ENCODE data around the gene CADM4.
A peak's percentile ranks its signal among the peaks of the same experiment; 100 is the strongest.

Gene CADM4

DNA sequence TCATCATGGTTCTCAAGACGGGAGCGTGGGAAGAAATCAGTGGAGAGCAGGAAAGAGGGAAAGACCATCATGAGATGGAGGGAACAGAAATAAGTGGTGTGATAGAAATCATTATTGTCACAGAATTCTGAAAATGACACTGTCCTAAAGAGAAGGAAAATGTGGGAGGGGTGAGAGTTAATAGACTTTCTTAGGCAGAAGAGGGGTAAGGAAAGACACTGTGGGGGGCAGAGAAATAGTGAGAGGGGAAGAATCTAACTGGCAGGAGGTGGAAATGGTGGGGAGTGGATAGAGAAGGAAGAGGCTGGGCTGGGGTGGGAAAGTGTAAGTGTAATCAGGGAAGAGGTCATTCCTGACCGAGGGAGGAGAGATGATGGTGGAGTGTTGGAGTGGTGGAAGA lies 60.9 kb downstream of the CADM4 start:
- DNase-seq, result no peak

DNA sequence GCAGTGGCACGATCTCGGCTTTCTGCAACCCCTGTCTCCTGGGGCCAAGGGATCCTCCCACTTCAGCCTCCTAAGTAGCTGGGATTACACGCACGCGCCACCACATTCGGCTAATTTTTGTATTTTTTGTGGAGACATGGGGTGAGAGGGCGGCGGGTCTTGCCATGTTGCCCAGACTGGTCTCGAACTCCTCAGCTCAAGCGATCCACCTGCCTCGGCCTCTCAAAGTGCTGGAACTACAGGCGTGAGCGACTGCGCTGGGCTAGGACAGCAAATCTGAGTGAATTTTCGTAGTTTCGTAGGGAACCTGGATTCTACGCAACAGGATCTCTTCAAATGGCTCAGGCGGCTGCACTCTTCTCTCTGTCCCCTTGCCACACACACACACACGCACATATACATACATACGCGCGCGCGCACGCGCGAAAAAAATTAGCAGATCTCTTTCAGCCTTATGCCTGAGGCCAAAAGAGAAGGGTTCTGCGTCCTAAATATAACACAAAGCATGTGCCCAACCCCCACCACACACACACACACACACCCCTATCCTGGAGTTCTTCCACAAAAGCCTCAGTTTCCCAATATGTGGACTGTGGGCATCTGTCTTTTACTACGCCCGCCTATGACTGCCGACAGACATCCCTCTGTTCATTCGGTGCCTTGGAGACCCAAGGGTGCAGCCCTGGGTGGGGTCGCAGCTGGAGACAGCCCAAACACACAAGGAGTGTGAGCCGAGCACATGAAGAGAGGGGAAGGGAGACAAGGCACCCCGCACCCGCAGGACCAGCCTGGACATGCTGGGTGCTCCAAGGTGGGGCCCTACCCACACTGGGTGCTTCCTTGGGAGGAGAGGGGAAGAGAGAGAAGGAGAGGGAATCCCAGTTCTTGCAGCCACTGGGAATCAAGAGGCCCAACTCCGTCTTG lies 63.4 kb downstream of the CADM4 start:
- no peak for DNase-seq

DNA sequence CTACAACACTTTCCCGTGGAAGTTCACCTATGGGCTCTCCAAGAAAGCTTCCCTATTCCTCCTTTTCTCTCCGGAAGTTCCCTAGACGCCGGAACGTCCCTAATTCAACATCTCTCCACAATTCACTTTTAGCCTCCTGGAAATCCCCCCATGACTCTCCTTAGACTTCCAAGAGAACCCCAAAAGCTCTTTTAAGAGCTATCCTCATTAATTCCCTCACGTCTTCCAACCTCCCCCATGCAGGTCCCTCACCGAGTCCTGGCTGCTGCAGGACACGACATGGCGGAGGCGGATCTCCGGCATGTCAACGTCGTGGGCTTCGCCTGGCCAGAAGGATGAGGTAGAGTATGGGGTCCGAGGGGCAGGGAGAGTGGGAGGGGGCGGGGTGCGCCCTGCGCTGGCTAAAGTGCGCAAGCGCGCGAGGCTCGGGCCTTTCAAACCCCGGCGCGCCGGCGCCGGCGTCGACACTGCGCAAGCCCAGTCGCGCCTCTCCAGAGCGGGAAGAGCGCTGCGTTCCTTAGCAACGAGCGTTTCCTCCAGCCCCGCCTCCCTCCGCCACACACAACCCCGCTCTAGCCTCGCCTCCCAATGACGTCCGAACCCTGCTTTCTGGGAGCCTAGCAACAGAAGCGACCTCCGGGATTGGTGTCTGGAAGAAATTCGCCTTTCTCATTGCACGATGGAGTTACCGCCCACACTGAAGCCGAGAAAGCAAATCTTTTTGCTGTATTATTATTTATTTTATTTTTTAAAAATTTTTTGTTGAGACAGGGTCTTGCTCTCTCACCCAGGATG lies 64.3 kb downstream of the CADM4 start, which contains the start of the genes PINLYP and XRCC1:
Gene PINLYP (plus strand): TSS at position 646 of the 795 bp plus-strand sequence. CDS start 1,391 bp downstream, outside the sequence.
Gene XRCC1 (minus strand): TSS at position 372 of the 795 bp plus-strand sequence. CDS start 69 bp downstream, at position 303.
- peak; percentile 100 for DNase-seq

DNA sequence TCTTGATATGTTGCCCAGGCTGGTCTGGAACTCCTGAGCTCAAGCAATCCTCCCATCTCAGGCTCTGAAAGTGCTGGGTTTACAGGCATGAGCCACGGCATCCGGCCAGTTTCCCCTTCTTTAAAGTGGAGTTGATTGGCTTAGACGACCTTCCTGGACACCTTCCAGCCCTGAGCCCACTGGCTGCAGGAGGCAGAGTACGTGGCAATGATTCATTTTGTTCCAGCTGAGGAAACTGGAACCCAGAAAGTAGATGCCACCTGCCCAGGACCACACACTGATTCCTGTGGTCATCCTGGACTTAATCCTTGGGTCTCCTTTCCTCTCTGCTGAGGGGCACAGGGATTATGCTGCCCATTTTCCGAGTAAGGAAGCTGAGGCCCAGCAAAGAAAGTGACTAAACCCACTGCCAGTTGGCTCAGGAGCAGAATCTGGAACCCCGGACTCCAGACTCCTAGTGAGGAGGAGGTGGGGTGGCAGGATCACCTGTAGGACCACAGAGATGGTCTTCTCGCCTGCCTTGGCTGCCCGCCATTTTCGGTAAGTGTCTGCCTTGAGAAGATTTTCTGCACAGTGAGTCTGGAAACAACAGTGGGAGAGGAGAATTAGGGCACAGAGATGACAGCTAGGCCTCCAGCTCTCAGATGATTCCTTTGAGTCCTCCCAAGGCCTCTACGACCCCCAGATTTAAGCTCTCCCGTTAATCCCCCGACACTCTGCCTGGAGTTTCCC lies 65.1 kb downstream of the CADM4 start:
- DNase-seq, result no peak

Data from hematopoietic multipotent progenitor cell treated with erythropoietin and hydrocortisone succinate and interleukin-3 and kit ligand, for 4 days (in vitro differentiated cells).